ENCODE measurements around the gene ARHGAP12.
"Not testable (repeated sequence)": the region's sequence is repeated elsewhere in the genome, so short reads cannot be mapped to it uniquely, and the experiment has no call there.

Gene ARHGAP12

DNA sequence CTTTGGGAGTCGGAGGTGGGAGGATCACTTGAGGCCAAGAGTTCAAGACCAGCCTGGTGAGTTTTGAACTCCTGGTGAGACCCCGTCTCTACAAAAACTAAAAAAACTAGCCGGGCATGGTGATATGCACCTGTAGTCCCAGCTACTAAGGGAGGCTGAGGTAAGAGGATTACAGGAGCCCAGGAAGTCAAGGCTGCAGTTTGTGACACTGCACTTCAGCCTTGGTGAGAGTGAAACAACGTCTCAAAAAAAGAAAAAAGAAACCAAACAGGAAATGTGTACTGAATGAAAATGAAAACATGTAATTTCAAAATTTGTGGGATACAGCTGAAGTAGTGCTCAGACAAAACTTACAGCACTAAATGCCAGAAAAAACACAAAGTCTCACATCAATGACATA is 7.6 kb downstream of the ARHGAP12 start:
- DNase-seq, result no peak

DNA sequence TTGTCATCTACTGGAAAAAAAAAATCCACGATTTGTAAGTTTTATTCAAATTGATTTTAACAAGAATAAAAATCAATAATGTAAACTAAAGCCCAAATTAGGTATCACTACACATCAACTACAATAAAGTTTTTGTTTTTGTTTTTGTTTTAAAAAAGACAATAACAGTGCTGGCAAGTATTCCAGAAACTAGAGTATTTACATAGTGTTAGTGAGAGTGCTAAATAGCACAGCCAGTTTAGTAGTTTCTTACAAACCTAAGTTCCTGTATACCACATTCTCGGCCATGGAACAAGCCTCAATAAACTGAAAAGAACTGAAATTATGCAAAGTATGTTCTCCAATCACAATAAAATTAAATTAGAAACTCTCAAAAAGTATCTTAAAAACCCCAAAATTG is 8.1 kb downstream of the ARHGAP12 start:
- DNase-seq, result no peak

DNA sequence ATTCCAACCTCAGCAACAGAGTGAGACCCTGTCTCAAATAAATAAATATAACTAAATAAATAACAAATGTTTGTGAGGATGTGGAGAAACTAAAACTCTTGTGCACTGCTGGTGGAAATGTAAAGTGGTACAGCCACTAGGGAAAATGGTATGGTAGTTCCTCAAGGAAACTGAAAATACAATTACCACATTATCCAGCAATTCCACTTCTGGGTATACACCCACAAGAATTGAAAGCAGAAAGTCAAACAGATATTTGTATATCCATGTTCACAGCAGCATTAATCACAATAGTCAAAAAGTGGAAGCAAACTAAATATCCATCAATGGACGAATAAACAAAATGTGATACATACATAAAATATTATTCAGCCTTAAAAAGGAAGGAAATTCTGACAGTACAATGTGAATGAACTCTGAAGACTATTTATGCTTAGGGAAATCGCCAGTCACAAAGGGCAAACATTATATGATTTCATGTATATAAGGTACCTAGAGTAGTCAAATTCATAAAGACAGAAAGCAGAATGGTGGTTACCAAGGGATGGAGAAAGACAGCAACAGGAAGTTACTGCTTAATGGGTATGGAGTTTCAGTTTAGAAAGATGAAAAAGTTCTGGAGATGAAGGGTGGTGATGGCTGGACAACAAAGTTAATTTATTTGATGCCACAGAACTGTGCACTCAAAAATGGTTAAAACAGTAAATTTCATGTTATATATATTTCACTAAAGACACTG is 9.8 kb downstream of the ARHGAP12 start:
- DNase-seq, result no peak

DNA sequence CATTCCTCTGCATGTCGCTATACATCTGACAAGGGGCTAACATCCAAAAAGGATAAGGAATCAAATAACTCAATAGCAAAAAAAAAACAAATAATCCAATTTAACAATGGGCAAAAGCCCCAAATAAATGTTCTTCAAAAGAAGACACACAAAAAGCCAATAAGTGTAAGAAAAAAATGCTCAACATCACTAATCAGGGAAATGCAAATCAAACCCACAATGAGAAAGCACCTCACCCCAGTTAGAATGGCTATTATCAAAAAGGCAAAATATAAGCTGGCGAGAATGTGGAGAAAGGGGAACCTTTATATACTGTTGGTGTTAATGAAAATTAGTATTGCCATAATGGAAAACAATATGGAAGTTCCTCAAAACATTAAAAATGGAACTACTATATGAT is 14.3 kb downstream of the ARHGAP12 start:
- DNase-seq, result no peak

DNA sequence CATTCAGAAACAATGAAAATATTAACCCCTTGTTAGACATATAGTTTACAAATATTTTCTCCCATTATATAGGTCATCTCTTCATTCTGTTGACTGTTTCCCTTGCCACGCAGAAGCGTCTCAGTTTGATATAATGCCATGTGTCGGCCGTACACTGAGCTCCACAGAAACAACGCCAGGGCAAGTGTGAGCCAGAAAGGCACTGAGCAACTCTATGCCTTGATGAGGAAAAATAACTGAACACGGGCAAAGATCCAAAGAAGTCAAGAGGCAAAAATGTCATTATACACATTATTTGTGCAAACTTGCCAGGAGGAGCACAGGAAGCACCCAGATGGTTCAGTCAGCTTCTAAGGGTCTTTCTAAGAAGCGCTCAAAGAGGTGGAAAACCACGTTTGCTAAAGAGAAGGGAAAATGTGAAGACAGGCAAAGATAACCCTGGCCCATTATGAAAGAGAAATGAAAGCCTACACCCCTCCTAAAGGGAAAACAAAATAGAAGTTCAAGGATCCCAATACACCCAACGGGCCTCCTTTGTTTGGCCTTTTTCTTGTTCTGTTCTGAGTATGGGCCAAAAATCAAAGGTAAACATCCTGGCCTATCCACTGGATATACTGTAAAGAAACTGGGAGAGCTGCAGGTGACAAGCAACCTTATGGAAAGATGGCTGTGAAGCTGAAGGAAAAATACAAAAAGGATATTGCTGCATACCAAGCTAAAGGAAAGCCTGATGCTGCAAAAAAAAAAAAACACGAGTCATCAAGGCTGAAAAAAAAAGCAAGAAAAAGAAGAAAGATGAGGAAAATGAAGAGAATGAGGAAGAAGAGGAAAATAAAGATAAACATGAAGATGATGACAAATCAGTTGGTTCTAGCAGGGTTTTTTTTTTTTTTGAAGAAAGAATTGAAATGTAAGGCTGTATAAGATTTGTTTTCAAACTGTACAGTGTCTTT is 15.5 kb downstream of the ARHGAP12 start:
- DNase-seq, result no peak

DNA sequence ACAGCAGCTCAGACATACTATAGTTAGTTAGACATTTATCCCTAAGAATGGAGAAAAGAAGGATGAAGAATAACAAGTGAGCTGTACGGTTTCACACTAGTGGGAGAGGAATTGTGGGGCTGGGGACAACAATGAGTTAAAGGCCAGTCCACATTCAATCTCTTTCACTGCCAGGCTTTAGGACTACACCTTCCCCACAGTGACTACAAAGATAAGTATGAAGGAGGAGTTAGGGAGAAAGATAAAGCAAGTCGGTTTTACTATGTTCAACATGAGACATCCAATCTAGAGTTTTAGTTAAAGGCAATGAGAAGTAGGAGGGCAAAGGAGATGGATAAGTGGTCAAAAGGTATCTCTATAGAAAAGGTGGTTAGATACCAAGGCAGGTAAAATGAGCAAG is 16.3 kb downstream of the ARHGAP12 start:
- DNase-seq, result no peak

DNA sequence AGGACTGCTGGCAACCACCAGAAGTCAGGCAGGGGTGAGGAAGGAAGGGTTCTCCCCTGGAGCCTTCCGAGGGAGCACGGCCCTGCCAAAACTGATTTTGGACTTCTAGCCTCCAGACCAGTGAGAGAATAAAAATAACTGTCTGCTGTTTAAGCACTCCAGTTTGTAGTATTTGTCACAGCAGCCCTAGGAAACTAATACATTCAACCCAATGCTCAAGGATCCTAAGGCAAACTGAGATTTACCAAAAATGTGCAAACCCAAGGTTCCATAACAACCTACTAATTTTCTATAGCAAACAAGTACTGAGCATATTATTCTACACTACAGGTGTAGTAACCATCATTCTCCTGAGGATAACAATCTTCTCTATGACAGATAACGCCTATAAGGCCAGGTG is 18.6 kb downstream of the ARHGAP12 start:
- no peak for DNase-seq

DNA sequence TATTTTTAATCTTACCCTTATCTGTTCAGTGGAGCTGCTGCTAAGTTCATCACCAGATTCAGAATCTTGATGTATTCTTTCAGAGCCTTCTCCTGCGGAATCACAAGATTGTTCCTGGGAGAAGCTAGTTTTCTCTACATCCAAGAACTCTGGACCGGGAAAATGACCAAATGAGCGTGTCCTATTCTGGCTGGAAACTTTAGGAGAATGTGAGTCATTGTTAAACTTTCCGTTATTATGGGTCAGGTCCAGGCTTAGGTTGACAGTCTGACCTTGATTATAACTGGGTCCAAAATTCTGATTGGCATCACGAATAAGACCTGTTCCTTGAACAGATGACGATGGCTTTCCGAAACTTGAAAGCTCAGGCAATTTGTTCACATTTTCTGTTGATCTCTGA is 20.5 kb downstream of the ARHGAP12 start:
- DNase-seq, result no peak

DNA sequence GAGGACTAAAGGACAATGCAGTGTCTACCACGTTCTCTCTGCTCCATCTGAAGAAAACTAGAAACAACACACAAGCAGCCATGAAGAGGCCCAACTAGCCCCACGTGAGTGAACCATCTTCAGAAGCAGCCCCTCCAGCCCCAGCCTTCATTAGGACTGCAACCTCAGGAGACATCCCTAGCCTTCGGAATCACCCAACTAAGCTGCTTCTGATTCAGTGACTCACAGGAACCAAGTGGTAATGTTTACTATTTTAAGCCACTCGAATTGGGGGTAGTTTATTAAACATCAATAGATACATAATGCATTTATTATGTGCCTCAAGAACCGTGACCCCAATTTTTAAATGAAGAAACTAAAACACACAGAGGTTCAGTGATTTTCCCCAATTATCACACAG is 22.6 kb downstream of the ARHGAP12 start:
- no peak for DNase-seq

DNA sequence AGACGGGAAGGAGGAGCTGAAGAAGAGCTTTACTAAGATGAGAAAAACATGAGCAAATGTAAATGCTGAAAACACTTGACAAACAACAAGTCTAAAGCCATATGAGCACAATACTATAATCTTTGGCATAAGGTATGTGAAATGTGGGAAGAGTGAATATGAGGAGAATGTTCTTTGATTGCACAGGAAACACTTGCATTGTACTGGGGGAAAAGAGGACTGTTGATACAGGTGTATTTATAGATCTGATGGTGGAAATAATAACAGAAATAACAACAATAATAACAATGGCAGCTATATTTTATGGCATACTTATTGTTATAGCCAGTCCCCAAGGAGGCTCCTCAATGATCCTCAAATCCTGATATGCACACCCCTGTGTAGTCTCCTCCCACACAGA is 23.0 kb downstream of the ARHGAP12 start:
- no peak for DNase-seq

DNA sequence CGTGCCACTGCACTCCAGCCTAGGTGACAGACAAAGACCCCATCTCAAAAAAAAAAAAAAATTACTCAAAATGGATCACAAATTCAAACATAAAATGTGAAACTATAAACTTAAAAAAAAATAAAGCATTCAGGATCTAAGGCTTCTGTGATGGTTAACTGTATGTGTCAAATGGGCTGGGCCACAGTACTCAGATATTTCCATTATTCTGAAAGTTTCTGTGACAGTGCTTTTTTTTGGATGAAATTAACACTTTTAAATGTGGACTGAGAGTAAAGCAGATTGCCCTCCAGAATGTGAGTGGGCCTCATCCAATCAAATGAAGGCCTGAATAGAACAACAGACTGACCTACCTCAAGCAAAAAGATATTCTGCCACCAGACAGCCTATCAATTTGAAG is 26.0 kb downstream of the ARHGAP12 start:
- no peak for DNase-seq

DNA sequence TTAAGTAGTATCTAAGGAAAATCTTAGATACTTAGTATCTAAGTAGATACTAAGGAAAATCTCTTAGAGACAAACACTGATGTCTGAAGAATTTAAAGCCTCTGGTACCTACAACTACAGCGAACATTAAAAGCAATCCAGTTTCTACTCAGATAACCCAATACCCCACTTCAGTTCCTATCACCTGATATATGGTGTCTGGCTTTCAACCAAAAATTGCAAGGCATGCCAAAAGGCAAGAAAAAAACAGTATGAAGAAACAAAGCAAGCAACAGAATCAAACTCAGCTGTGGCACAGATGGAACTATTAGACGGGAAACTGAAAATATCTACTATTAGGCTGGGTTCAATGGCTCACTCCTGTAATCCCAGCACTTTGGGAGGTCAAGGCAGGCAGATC is 31.1 kb downstream of the ARHGAP12 start:
- DNase-seq, result no peak

DNA sequence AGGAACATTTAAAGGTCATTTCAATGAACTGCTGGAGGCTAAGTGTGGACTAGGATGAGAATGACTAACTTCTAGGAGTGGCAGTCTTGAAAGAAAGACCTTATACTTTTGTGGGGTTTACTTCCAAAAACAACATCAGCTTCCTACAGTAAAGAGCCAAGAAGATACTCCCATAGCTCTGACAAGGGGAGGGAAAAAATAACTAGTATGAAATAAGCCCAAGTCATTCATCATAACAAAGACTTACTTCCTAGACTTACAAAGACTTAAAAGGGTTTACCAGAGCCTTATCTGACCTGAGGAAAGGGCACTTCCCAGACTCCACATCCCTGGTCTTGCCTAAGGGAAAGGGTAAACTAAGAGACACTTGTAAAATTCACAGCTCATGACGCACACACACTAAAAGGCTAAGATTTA is 31.7 kb downstream of the ARHGAP12 start:
- no peak for DNase-seq

DNA sequence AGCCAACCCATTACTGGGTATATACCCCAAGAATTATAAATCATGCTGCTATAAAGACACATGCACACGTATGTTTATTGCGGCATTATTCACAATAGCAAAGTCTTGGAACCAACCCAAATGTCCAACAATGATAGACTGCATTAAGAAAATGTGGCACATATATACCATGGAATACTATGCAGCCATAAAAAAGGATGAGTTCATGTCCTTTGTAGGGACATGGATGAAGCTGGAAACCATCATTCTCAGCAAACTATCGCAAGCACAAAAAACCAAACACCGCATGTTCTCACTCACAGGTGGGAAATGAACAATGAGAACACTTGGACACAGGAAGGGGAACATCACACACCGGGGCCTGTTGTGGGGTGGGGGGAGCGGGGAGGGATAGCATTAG is 32.9 kb downstream of the ARHGAP12 start:
- not testable (repeated sequence) for DNase-seq

DNA sequence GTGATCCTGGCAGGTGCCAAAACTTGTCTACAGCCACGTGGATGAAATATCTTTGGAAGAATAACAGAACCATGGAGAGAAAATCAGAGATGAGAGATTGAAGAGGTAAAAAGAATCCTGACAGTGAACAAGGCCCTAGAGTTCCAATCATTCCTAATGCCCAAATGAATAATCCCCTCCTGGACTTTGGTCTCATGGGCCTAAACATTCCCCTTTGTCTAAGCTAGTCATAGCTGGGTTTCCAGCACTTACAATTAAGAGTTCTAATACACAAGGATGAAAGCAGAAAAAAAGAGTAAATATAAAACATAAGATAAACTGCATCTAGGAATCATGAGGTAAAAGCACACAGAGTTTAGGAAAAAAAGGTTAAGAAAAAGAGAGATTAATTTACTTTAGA is 40.2 kb downstream of the ARHGAP12 start:
- no peak for DNase-seq

DNA sequence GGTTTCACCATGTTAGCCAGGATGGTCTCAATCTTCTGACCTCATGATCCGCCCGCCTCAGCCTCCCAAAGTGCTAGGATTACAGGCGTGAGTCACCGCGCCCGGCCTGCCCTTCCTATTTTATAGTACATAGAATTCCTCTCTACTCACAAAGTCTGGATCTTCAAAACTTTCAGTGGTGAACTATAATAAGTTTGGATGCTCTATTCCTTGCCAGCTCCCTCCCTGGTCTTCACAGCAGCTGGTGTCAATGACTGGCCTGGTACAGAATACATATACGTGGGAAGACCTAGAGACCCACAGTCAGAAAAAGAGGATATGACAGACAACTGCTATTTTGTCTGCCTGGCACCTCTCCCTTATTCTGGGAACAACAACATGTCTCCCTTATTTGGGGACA is 40.8 kb downstream of the ARHGAP12 start:
- DNase-seq, result no peak

DNA sequence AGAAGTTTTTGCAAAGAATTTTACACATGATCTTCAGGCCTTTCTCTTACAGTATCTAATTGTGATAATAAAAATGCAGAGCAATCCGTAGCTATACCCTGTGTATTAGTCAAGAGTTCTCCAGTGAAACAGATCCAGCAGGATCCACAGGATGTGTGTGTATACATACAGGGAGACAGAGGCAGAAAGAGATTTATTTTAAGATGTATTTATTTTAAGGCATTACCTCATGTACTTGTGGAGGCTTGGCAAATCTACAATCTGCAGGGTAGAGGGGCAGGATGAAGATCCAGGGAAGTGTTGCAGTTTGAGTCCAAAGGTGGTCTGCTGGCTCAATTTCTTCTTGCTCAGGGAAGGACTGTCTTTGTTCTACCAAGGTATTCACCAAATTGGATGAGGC is 41.7 kb downstream of the ARHGAP12 start:
- no peak for DNase-seq

DNA sequence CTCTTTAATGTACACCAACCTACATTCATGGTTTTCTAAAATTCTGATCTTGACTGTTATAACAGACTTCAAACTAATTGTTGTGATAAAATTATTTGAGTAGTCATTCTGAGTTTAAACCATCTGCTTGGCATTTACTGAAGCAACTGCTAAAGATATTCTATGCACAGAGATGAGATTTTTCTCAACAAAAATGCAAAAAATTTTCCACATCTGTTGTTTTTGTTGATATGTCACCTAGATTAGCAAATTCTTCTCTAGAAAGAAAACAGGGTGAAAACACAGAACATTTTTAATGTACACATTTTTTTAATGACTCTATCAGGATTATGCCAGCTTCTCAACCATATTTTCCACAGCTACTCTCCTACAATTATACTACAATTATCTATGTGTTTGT is 42.7 kb downstream of the ARHGAP12 start:
- DNase-seq, result no peak

DNA sequence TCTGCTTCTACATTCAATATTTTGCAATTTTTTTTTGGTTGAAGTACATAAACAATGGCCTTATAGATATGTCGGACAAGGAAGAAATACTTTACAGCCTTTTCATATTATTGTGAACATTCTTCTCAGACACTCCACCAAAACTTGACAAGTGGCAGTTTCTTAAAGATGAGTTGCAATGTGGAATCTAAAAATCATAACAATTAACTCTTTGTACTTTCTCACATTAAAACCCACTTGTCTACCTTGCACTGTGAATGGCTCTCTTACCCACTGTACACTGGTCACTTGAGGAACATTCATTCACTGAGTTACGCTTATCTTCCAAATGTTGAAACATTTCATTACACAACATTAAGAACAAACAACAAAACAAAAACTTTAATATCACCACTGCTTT is 44.2 kb downstream of the ARHGAP12 start:
- no peak for DNase-seq

DNA sequence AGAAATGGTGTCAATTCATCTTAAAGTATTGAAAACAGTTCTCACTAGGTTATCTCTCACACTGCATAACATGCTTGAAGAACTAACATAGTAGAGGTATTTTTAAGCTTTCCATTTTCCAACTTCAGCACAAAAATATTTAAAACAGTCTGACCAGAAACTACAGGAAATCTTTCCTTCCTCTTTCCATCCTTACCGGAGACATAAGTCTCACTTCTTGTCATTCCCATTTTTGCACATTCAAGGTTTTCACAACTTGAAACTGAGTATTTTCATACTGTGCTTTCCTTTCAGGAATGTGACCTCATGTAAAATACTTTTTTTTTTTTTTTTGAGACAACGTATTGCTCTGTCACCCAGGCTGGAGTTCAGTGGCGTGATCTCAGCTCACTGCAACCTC is 45.2 kb downstream of the ARHGAP12 start:
- no peak for DNase-seq

DNA sequence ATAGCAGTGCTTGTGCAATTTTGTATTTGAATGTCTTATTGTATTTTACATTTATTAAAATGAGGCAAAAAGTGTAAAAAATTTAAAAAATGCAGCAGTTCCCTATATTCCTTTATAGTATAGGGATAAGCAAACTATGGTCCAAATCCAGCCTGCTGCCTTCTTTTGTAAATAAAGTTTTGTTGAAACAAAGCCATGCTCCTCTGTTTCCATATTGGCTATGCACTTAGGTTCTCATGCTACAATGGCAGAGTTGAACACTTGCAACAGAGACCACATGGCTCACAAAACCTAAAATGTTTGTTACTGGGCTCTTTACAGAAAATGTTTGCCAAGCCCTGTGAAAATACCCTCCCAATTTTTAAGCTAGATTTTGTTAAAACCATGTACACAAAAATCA is 50.1 kb downstream of the ARHGAP12 start:
- DNase-seq, result no peak

DNA sequence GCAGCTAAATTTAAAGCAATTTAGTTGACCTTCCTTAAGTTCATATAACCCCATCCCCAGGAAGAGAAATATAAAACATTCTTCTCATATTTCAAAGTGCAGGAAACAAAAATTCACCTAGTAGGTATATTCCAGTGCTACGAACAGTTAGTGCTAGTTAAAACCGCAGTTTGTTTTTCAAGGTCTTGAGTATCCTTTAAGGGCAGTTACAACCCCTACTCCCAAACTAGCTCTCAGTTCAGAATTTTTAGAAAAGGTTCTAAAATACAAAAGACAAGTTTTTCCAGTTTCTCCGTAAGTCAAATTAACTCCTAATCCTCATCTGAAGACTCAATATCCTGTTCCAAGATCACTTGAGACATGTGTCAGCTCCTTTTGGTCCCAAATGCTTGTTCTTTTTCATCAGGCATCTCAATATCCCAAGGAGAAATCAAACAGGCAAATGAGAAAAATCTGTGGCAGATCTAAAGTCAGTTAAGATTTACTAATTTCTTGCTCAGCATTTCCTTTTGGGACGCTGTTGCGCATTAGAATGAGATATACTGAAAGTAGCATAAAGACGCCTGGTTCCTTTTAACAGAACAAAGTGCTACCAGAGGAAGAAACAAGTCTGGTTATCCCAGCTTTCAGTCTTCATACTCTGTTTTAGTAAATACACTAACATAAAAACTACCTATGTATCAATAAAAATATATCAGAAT is 51.8 kb downstream of the ARHGAP12 start:
- DNase-seq, result no peak

DNA sequence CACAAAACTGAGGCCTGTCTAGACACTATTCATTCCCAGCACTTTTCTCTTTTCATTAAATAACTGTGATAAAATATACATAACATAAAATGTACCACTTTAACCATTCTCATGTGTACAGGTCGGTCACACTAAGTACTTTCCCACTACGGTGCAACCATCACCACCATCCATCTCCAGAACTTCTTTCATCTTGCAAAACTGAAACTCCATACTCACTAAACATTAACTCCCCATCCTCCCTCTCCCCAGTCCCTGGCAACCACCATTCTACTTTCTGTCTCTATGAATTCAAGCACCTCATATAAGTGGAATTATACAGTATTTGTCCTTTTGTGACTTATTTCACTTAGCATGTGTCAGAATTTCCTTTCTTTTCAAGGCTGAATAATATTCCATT is 53.0 kb downstream of the ARHGAP12 start:
- no peak for DNase-seq

DNA sequence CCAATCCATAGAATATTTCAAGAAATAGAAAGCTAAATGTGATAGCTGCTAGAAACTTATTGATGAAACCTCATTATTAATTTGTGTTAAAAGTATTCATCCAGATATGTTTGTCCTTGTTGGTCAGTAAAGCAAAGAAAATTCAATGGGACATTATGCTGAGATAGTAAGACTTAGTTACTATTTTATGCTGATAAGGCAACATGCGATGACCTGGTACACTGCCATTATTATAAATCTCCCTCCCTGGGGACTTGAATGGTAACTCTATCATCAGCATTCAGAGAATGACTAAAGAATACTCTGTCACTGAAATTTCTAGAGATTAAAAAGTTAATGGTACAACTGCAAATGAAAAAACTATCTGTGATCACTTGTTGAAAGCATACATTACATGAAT is 54.9 kb downstream of the ARHGAP12 start:
- no peak for DNase-seq
